Cardiac muscle cell (in vitro differentiated cells and primary cell): Measurements from ENCODE around the gene RPS6KA5. TPM values are rescaled to one million over a fixed set of nuclear protein-coding genes. Genes with fewer than 3 reads are reported as not detected.

Source experiments
- DNase-seq, 2 donors: peaks; one replicate each; pipeline versions ENCODE4 v3.0.0 to v3.0.0-alpha.2; 2010 to 2017; ENCODE audit warnings: low read depth in 1 of 2, low spot score in 1 of 2
- H3K27ac ChIP-seq: fragments of 200-600 bp; sonication (generic); 2 replicates; pipeline ENCODE4 v1.5.1; 2016
- H3K27me3 ChIP-seq: fragments of 200-600 bp; sonication (generic); 2 replicates; pipeline ENCODE4 v1.6.0; 2016; ENCODE audit warnings: control low read depth
- H3K36me3 ChIP-seq: fragments of 200-600 bp; sonication (generic); 2 replicates; pipeline ENCODE4 v1.5.1; 2016; ENCODE audit warnings: control low read depth
- H3K4me1 ChIP-seq: fragments of 200-600 bp; sonication (generic); 2 replicates; pipeline ENCODE4 v1.8.1; 2017; ENCODE audit warnings: low read depth, mild to moderate bottlenecking, mixed run types
- H3K4me3 ChIP-seq: fragments of 200-600 bp; sonication (generic); 2 replicates; pipeline ENCODE4 v1.5.1; 2016; ENCODE audit warnings: mild to moderate bottlenecking
- H3K9me3 ChIP-seq: fragments of 200-600 bp; sonication (generic); 2 replicates; pipeline ENCODE4 v1.5.1; 2017; ENCODE audit warnings: low read depth, mild to moderate bottlenecking, control low read depth
- polyA plus RNA-seq: library from polyadenylated mRNA; unstranded; fragments of >200 nt; fragmentation: Nextera tagmentation; extraction: Ambion mirVana; gene quantifications from 2 replicates; pipeline ENCODE4 v1.2.1, GENCODE V29; 2016
- total RNA-seq: library from RNA; depleted of rRNA; stranded (reverse); fragments of >200 nt; gene quantifications from 2 replicates; pipeline ENCODE4 v1.2.3, GENCODE V29; 2016
- TF ChIP-seq, protein P1 (sequence below): IDR thresholded peaks from 2 replicates; pipeline ENCODE4 v1.5.1; 2012; ENCODE audit warnings: low read depth, mild to moderate bottlenecking, low read length

Gene RPS6KA5
- total and polyA plus RNA-seq, 2 experiments from 2014 or later: 3.3 to 10.9 TPM

DNA sequence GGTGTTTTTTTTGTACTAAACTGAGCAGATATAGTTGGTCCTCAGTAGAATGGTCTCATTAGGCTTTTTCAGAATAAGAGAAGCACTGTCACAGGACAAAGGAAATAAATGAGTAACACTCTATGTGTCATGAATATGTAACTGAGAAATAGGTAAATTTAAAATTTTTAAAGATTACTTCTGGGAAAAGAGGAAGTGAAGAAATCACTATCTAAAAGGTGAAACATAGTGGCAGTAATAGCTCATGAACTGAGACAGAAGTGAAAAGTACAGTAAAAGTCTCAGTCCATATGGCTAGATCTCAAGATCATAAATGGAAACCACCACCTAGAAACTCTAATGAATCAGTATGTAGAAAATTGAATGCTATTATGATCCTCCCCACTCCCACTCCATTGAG is 154.9 kb downstream of the RPS6KA5 start:
- no peak overlapping the region for H3K27ac ChIP-seq
- TF ChIP-seq, protein P1, sequence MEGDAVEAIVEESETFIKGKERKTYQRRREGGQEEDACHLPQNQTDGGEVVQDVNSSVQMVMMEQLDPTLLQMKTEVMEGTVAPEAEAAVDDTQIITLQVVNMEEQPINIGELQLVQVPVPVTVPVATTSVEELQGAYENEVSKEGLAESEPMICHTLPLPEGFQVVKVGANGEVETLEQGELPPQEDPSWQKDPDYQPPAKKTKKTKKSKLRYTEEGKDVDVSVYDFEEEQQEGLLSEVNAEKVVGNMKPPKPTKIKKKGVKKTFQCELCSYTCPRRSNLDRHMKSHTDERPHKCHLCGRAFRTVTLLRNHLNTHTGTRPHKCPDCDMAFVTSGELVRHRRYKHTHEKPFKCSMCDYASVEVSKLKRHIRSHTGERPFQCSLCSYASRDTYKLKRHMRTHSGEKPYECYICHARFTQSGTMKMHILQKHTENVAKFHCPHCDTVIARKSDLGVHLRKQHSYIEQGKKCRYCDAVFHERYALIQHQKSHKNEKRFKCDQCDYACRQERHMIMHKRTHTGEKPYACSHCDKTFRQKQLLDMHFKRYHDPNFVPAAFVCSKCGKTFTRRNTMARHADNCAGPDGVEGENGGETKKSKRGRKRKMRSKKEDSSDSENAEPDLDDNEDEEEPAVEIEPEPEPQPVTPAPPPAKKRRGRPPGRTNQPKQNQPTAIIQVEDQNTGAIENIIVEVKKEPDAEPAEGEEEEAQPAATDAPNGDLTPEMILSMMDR: no peak
- H3K9me3 ChIP-seq: no peaks in the 10 kb centered on the region
- H3K27me3 ChIP-seq: no peaks in the 10 kb centered on the region
- no peak for DNase-seq
- H3K4me1 ChIP-seq: no peaks in the 10 kb centered on the region
- no peak overlapping the region for H3K4me3 ChIP-seq
- H3K36me3 ChIP-seq: no peaks in the 10 kb centered on the region

DNA sequence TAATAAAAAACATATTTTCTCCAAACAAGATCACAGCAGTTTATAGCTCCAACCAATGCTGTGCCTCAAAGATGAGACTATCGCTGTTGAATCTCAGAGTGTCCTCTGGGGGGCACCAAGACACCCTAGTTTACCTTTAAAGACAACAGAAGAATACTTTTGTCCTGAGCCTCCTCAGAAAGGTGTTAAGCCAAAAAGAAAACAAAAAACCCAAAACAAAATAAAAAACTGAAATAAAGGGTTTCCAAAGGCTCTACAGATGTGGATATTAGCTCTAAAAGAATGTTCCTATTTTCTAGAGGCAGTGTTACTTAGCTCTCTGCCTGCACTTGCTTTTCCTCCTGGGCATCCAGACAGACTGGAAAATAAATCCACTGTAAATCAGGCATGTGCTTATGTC is 157.3 kb downstream of the RPS6KA5 start:
- Histone ChIP-seq H3K9me3 (no peaks in the 10 kb centered on the region), H3K27me3 (no peaks in the 10 kb centered on the region), H3K4me3 (no peak overlapping the region), H3K36me3 (no peaks in the 10 kb centered on the region), H3K4me1 (no peaks in the 10 kb centered on the region), H3K27ac (no peak overlapping the region)
- DNase-seq: peak; percentile 68
- TF ChIP-seq, protein P1: peak; percentile 71

DNA sequence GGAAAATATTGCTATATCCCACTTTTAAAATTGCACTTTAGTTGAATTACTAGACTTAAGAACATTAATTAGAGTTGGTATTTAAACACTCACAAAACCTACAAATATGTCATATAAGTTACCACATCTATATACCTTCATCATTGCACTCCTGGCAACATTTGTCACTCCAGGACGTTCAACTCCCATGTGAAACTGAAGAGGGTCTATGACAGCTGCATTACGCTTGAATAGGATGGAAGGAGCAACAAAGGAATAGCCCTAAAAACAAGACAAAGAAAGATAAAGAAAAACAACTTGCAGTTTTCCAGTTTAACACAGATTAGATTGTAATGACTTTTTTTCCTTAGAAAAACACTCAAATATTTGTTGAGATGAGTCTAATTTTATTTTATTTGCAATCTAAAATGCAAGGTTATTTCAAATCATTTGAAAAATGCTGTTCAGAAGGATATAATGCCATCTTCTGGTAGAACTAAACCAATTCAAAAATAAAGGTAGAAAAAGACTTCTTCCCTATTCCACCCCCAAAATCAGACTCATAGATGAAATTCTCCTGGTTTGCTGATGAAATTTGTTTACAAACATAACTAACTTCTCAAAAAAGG is 159.9 kb downstream of the RPS6KA5 start:
- H3K27me3 ChIP-seq: no peaks in the 10 kb centered on the region
- H3K4me3 ChIP-seq: no peak overlapping the region
- H3K4me1 ChIP-seq: no peaks in the 10 kb centered on the region
- peak in 1 of 2 donors; percentile 12 for DNase-seq
- TF ChIP-seq, protein P1: peak; percentile 10
- H3K36me3 ChIP-seq: no peaks in the 10 kb centered on the region
- H3K9me3 ChIP-seq: no peaks in the 10 kb centered on the region
- H3K27ac ChIP-seq: no peak overlapping the region

DNA sequence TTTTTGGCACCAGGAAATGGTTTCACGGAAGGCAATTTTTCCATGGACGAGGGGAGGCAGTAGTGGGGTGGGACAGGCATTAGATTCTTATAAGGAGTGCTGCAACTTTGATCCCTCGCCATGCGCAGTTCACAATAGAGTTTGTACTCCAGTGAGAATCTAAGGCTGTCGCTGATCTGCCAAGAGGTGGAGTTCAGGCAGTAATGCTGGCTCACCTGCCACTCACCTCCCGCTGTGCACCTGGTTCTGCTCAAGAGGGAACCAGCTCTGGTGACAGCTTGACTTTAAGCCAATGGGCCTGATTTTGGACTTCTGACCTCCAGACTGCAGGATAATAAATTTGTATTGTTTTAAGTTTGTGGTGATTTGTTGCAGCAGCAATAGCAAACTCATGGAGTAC is 163.4 kb downstream of the RPS6KA5 start:
- Histone ChIP-seq H3K4me3 (no peak overlapping the region), H3K36me3 (no peaks in the 10 kb centered on the region), H3K9me3 (no peaks in the 10 kb centered on the region), H3K27ac (no peak overlapping the region), H3K27me3 (no peaks in the 10 kb centered on the region), H3K4me1 (peaks cover 25% of the 10 kb centered on the region)
- DNase-seq: no peak
- TF ChIP-seq, protein P1: no peak

DNA sequence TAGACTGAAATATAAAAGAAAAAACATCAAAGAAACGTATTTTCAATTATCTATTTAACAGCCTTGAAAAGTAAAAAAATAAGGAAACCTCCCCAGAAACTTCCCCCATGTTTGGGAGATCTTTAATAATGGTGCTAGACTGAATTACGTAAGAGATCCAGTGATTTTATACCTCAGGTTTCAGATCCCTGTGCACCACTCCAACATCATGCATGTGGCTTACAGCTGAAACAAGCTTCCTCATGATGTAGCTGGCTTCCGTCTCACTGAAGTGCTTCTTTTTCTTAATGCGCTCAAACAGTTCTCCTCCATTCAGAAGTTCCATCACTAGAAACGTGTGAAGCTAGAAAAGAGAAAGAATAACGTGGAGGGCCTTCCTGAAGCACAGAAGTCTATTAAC is 166.2 kb downstream of the RPS6KA5 start:
- Histone ChIP-seq H3K9me3 (no peaks in the 10 kb centered on the region), H3K27ac (no peak overlapping the region), H3K4me1 (peaks cover 25% of the 10 kb centered on the region), H3K27me3 (no peaks in the 10 kb centered on the region), H3K4me3 (no peak overlapping the region), H3K36me3 (no peaks in the 10 kb centered on the region)
- DNase-seq: peak in 1 of 2 donors; percentile 17
- TF ChIP-seq, protein P1: no peak

DNA sequence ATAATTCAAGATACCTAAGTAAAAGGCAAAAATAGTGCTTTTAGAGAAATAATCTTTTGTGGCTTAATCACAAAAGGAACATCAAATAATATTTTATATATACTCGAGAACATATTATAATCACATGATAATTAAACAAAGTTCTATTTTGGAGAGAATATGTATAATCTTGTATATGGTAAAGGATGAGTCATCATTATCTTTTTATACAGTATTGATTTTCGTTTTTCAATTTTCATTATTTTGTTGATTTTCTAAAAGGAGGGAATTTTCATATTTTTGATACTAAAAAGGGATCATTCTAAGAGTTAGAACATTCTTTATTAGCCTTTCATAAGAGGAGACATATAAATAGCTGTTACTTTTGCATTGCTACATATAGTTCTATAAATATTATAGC is 166.9 kb downstream of the RPS6KA5 start:
- TF ChIP-seq, protein P1: no peak
- no peak overlapping the region for H3K27ac ChIP-seq

More for the DNA sequence above, 166.9 kb downstream of the RPS6KA5 start:
- Histone ChIP-seq H3K4me3 (no peak overlapping the region), H3K36me3 (no peaks in the 10 kb centered on the region), H3K4me1 (peaks cover 25% of the 10 kb centered on the region), H3K27me3 (no peaks in the 10 kb centered on the region), H3K9me3 (no peaks in the 10 kb centered on the region)
- DNase-seq: no peak
